Suprapubic skin (tissue), 4 donors: ENCODE data around the gene SLC35G3. TPM values are rescaled to one million over a fixed set of nuclear protein-coding genes. Genes with fewer than 3 reads are reported as not detected.

ENCODE experiments used
- DNase-seq, 2 donors: peaks; one replicate each; pipeline ENCODE4 v3.0.0-alpha.2; 2019; ENCODE audit warnings: low spot score in 2 of 2
- H3K27ac ChIP-seq: fragments of 200-600 bp; sonication (generic); one replicate; pipeline ENCODE4 v1.5.1; 2019
- H3K27me3 ChIP-seq: fragments of 200-600 bp; sonication (generic); one replicate; pipeline ENCODE4 v1.5.1; 2019
- H3K36me3 ChIP-seq: fragments of 200-600 bp; sonication (generic); one replicate; pipeline ENCODE4 v1.5.1; 2019
- H3K4me1 ChIP-seq: fragments of 200-600 bp; sonication (generic); one replicate; pipeline ENCODE4 v1.5.1; 2019
- H3K4me3 ChIP-seq: fragments of 200-600 bp; sonication (generic); one replicate; pipeline ENCODE4 v1.5.1; 2019; ENCODE audit warnings: mild to moderate bottlenecking
- H3K9me3 ChIP-seq: fragments of 200-600 bp; sonication (generic); one replicate; pipeline ENCODE4 v1.5.1; 2019
- CTCF ChIP-seq, 2 donors: fragments of 200-600 bp in 1 of 2; fragments of 450-650 bp in 1 of 2; sonication (generic) in 1 of 2; IDR thresholded peaks; one replicate each; pipeline ENCODE4 v1.5.1; 2016 to 2019; ENCODE audit warnings: antibody characterized with exemption in 2 of 2, mild to moderate bottlenecking in 1 of 2, moderate library complexity in 1 of 2
- EP300 ChIP-seq: sonication (generic); formaldehyde crosslinking; IDR thresholded peaks from one replicate; pipeline ENCODE4 v1.6.1; 2017; ENCODE audit warnings: antibody characterized with exemption
- POLR2A ChIP-seq, 2 donors: fragments of 450-650 bp; IDR thresholded peaks; one replicate each; pipeline ENCODE4 v1.6.1; 2017; ENCODE audit warnings: antibody characterized with exemption in 2 of 2, mild to moderate bottlenecking in 2 of 2, moderate library complexity in 2 of 2
- POLR2AphosphoS5 ChIP-seq, 3 donors: sonication (generic); formaldehyde crosslinking; IDR thresholded peaks; one replicate each; pipeline ENCODE4 v1.6.1; 2017; ENCODE audit warnings: antibody characterized with exemption in 3 of 3
- WGBS: methylation state at CpG from one replicate; pipeline ENCODE4 v1.1.5; 2018; 5-methylcytosine and 5-hydroxymethylcytosine counted together
- total RNA-seq, 4 donors: library from RNA; depleted of rRNA; stranded (reverse); fragments of >200 nt; gene quantifications; one replicate each; pipeline ENCODE4 v1.1.0, GENCODE V29; 2016

Gene SLC35G3
- total RNA-seq, 4 donors from 2014 or later = not detected

- Histone ChIP-seq H3K4me3 (no peak overlapping the region), H3K27me3 (no peaks in the 10 kb centered on the region), H3K9me3 (no peaks in the 10 kb centered on the region), H3K4me1 (no peaks in the 10 kb centered on the region), H3K27ac (no peak overlapping the region), H3K36me3 (no peaks in the 10 kb centered on the region)
- 90% methylated on average over 1 of the region's 1 CpG for WGBS
- DNase-seq = no peak
- TF ChIP-seq CTCF (IDR thresholded peaks at IDR 0.05) = no peak
- no peak for TF ChIP-seq EP300
- TF ChIP-seq POLR2AphosphoS5 (IDR thresholded peaks at IDR 0.05) = no peak
- TF ChIP-seq POLR2A (IDR thresholded peaks at IDR 0.05) = no peak
These were observed 35.4 kb upstream of the SLC35G3 start for GRCh38 chr17:35229638-35230037.

GRCh38 chr17:35227546-35227945 lies 33.4 kb upstream of the SLC35G3 start:
- WGBS = 88% methylated on average over 2 of the region's 2 CpGs
- H3K27me3 ChIP-seq = no peaks in the 10 kb centered on the region
- no peak overlapping the region for H3K4me3 ChIP-seq
- TF ChIP-seq EP300 = no peak
- TF ChIP-seq CTCF (IDR thresholded peaks at IDR 0.05) = no peak
- TF ChIP-seq POLR2AphosphoS5 (IDR thresholded peaks at IDR 0.05) = no peak
- no peak overlapping the region for H3K27ac ChIP-seq
- no peaks in the 10 kb centered on the region for H3K36me3 ChIP-seq
- no peaks in the 10 kb centered on the region for H3K4me1 ChIP-seq
- DNase-seq = no peak
- H3K9me3 ChIP-seq = no peaks in the 10 kb centered on the region

GRCh38 chr17:35224436-35224835 lies 30.2 kb upstream of the SLC35G3 start:
- TF ChIP-seq EP300 = no peak
- TF ChIP-seq POLR2A (IDR thresholded peaks at IDR 0.05) = no peak
- no peak for TF ChIP-seq POLR2AphosphoS5 (IDR thresholded peaks at IDR 0.05)
- no peak for TF ChIP-seq CTCF (IDR thresholded peaks at IDR 0.05)
- WGBS = 21% methylated on average over 1 of the region's 1 CpG
- Histone ChIP-seq H3K27ac (no peak overlapping the region), H3K4me1 (no peaks in the 10 kb centered on the region), H3K27me3 (peaks cover 4% of the 10 kb centered on the region), H3K36me3 (no peaks in the 10 kb centered on the region), H3K9me3 (no peaks in the 10 kb centered on the region), H3K4me3 (no peak overlapping the region)
- DNase-seq = no peak

GRCh38 chr17:35222452-35222851 lies 28.3 kb upstream of the SLC35G3 start:
- Histone ChIP-seq H3K4me3 (no peak overlapping the region), H3K27me3 (peaks cover 4% of the 10 kb centered on the region), H3K4me1 (no peaks in the 10 kb centered on the region), H3K27ac (no peak overlapping the region), H3K9me3 (no peaks in the 10 kb centered on the region), H3K36me3 (no peaks in the 10 kb centered on the region)
- TF ChIP-seq EP300 = no peak
- no peak for TF ChIP-seq POLR2AphosphoS5 (IDR thresholded peaks at IDR 0.05)
- no peak for TF ChIP-seq POLR2A (IDR thresholded peaks at IDR 0.05)
- TF ChIP-seq CTCF (IDR thresholded peaks at IDR 0.05) = no peak
- 94% methylated on average over 2 of the region's 2 CpGs for WGBS
- no peak for DNase-seq

- DNase-seq = no peak
- Histone ChIP-seq H3K27ac (no peak overlapping the region), H3K27me3 (peaks cover 4% of the 10 kb centered on the region), H3K4me1 (no peaks in the 10 kb centered on the region), H3K36me3 (no peaks in the 10 kb centered on the region), H3K4me3 (no peak overlapping the region), H3K9me3 (no peaks in the 10 kb centered on the region)
- 73% methylated on average over 2 of the region's 2 CpGs for WGBS
- TF ChIP-seq EP300 (no peak), POLR2AphosphoS5 (IDR thresholded peaks at IDR 0.05) (no peak), CTCF (IDR thresholded peaks at IDR 0.05) (no peak), POLR2A (IDR thresholded peaks at IDR 0.05) (no peak)
These were observed 24.7 kb upstream of the SLC35G3 start for GRCh38 chr17:35218915-35219314.
